ENCODE data around the gene TEKT1.

Gene TEKT1

DNA sequence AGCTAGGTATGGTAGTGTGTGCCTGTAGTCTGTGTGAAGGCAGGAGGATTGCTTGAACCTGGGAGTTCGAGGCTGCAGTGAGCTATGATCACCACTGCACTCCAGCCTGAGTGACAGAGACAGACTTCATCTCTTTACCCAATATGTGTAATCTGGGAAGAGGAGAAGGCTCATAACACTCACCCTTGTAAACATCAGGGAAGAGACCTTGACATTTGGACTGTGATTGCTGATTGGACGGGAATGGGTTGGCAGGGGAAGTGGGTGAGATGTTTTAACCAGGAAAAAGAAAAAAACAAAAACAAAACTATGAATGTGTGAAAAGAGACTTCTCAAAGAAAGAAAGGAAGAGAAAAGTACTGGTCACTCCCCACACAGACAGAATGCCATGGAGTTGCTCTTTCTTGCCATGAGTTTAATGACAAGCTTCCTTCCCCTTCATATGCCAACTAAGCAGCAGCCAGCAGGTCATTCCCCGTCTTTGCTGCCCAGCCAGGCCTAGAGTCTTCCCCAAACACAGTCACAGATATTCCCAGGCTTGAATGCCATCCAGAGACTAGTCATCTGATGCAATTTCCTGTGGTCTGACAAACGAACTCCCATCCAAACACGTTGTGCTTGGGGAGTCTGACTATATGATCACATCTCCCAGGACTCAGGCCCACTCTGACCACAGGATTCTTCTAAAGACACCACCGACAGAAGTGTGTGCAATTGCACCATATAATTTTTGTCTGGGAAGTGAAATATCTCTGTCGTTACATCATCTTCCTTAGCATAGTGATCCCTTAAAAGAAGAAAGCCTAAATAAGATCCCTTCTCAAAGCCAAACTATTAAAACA, 79.2 kb downstream of the TEKT1 start:
- TF ChIP-seq, protein P1, sequence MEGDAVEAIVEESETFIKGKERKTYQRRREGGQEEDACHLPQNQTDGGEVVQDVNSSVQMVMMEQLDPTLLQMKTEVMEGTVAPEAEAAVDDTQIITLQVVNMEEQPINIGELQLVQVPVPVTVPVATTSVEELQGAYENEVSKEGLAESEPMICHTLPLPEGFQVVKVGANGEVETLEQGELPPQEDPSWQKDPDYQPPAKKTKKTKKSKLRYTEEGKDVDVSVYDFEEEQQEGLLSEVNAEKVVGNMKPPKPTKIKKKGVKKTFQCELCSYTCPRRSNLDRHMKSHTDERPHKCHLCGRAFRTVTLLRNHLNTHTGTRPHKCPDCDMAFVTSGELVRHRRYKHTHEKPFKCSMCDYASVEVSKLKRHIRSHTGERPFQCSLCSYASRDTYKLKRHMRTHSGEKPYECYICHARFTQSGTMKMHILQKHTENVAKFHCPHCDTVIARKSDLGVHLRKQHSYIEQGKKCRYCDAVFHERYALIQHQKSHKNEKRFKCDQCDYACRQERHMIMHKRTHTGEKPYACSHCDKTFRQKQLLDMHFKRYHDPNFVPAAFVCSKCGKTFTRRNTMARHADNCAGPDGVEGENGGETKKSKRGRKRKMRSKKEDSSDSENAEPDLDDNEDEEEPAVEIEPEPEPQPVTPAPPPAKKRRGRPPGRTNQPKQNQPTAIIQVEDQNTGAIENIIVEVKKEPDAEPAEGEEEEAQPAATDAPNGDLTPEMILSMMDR (IDR thresholded peaks at IDR 0.05; ENCODE audit: low read depth, low read length): no peak
- peak; percentile 98 to 100 for DNase-seq (ENCODE audit: low read depth in 2 of 2)
- H3K4me3 ChIP-seq (replicated peaks in 1 of 2; ENCODE audit: low read depth in 2 of 2, low read length in 2 of 2): no peak overlapping the region

- DNase-seq (ENCODE audit: low read depth in 2 of 2): peak; percentile 31 to 47
- no peak overlapping the region for H3K4me3 ChIP-seq (replicated peaks in 1 of 2; ENCODE audit: low read depth in 2 of 2, low read length in 2 of 2)
- TF ChIP-seq, protein P1 (IDR thresholded peaks at IDR 0.05; ENCODE audit: low read depth, low read length): no peak
Observed at GRCh38 chr17:6749519-6749918, 82.0 kb downstream of the TEKT1 start.

- H3K4me3 ChIP-seq (replicated peaks in 1 of 2; ENCODE audit: low read depth in 2 of 2, low read length in 2 of 2): no peak overlapping the region
- no peak for DNase-seq (ENCODE audit: low read depth in 2 of 2)
- TF ChIP-seq, protein P1 (IDR thresholded peaks at IDR 0.05; ENCODE audit: low read depth, low read length): no peak
Observed at GRCh38 chr17:6748617-6749016, 82.9 kb downstream of the TEKT1 start.
